Gastroesophageal sphincter (tissue), 4 donors: ENCODE measurements around the gene MRPS14. TPM values are rescaled to one million over a fixed set of nuclear protein-coding genes. Genes with fewer than 3 reads are reported as not detected.

Experiments
- ATAC-seq: fragments of 150-250 bp; one replicate; pipeline ENCODE4 v1.9.1; 2016; ENCODE audit warnings: mild to moderate bottlenecking, moderate library complexity
- H3K27ac ChIP-seq, 4 donors: fragments of 200-600 bp; sonication (generic) in 3 of 4; 1 replicate in 3 of 4; 2 replicates in 1 of 4; pipeline ENCODE4 v1.5.1; 2016 to 2019
- H3K27me3 ChIP-seq: fragments of 200-600 bp; sonication (generic); one replicate; pipeline ENCODE4 v1.5.1; 2019
- H3K36me3 ChIP-seq, 2 donors: fragments of 200-600 bp; sonication (generic); one replicate each; pipeline ENCODE4 v1.5.1; 2019; ENCODE audit warnings: control low read depth in 1 of 2
- H3K4me1 ChIP-seq, 3 donors: fragments of 200-600 bp; sonication (generic); 1 replicate in 2 of 3; 2 replicates in 1 of 3; pipeline ENCODE4 v1.5.1; 2016 to 2019; ENCODE audit warnings: control low read depth in 2 of 3
- H3K4me3 ChIP-seq, 2 donors: fragments of 200-600 bp; sonication (generic); one replicate each; pipeline ENCODE4 v1.5.1; 2019; ENCODE audit warnings: mild to moderate bottlenecking in 1 of 2, moderate library complexity in 1 of 2
- H3K9me3 ChIP-seq, 3 donors: fragments of 200-600 bp; sonication (generic); one replicate each; pipeline ENCODE4 v1.5.1; 2017 to 2019; ENCODE audit warnings: control low read depth in 2 of 3
- CTCF ChIP-seq, 4 experiments: fragments of 200-600 bp in 2 of 4; fragments of 450-650 bp in 2 of 4; sonication (generic) in 1 of 4; IDR thresholded peaks; one replicate each; pipeline ENCODE4 v1.5.1; 2017 to 2019; ENCODE audit warnings: antibody characterized with exemption in 4 of 4, mild to moderate bottlenecking in 2 of 4, moderate library complexity in 2 of 4
- EP300 ChIP-seq: sonication (generic); formaldehyde crosslinking; IDR thresholded peaks from one replicate; pipeline ENCODE4 v1.6.1; 2017; ENCODE audit warnings: antibody characterized with exemption, mild to moderate bottlenecking
- POLR2A ChIP-seq, 2 donors: fragments of 450-650 bp; IDR thresholded peaks; one replicate each; pipeline ENCODE4 v1.6.1; 2017; ENCODE audit warnings: antibody characterized with exemption in 2 of 2, mild to moderate bottlenecking in 2 of 2, moderate library complexity in 1 of 2
- POLR2AphosphoS5 ChIP-seq: sonication (generic); formaldehyde crosslinking; IDR thresholded peaks from one replicate; pipeline ENCODE4 v1.6.1; 2017; ENCODE audit warnings: antibody characterized with exemption
- WGBS, 2 donors: methylation state at CpG; one replicate each; pipeline ENCODE4 v1.1.5; 2018; ENCODE audit warnings: low coverage in 1 of 2; 5-methylcytosine and 5-hydroxymethylcytosine counted together
- total RNA-seq, 4 donors: library from RNA; depleted of rRNA; stranded (reverse); fragments of >200 nt; gene quantifications; one replicate each; pipeline ENCODE4 v1.1.0, GENCODE V29; 2016

The MRPS14 gene
- total RNA-seq, 4 donors from 2014 or later: 25.7 to 36.6 (median 28.2) TPM

DNA sequence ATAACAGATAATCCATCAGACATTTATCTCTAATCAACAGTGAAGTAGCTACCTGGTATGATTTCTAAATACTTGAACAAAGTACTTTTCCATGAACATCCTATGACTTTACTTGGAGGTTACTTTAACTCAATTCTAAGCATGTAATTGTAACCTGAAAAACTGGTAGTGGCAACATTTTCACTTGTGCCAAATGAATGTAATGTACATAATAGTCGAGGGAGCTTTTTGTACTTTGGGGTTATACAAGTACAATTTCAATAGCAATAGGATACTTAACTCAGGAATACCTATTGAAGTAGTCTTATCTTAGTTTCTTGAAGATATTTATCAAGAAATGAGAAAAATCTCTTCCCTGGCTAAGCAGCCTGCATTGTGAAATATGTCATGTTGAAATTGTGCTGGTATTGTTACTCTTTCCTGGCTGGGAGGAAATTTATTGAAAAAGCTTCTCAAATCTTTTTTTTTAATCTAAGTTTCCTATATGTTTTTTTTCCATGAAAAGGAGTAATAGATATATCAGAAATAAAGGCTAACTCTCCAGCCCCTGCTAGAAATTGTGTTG lies 57.1 kb downstream of the MRPS14 start:
- H3K27ac ChIP-seq: peak overlapping the region; percentile 51 to 73 (median 68)
- no peaks in the 10 kb centered on the region for H3K9me3 ChIP-seq
- no peak overlapping the region for H3K4me3 ChIP-seq
- H3K27me3 ChIP-seq: no peaks in the 10 kb centered on the region
- 8% methylated on average over 1 of the region's 1 CpG; no CpG with 5 or more reads in 1 of the 2 donors for WGBS, 2 donors
- ATAC-seq: peak; percentile 37
- no peak for TF ChIP-seq EP300
- TF ChIP-seq POLR2A (IDR thresholded peaks at IDR 0.05): no peak
- no peak for TF ChIP-seq POLR2AphosphoS5
- peaks cover 21 to 52% (median 24%) of the 10 kb centered on the region in 3 donors for H3K4me1 ChIP-seq
- peaks cover 0 to 12% of the 10 kb centered on the region in 2 donors for H3K36me3 ChIP-seq

DNA sequence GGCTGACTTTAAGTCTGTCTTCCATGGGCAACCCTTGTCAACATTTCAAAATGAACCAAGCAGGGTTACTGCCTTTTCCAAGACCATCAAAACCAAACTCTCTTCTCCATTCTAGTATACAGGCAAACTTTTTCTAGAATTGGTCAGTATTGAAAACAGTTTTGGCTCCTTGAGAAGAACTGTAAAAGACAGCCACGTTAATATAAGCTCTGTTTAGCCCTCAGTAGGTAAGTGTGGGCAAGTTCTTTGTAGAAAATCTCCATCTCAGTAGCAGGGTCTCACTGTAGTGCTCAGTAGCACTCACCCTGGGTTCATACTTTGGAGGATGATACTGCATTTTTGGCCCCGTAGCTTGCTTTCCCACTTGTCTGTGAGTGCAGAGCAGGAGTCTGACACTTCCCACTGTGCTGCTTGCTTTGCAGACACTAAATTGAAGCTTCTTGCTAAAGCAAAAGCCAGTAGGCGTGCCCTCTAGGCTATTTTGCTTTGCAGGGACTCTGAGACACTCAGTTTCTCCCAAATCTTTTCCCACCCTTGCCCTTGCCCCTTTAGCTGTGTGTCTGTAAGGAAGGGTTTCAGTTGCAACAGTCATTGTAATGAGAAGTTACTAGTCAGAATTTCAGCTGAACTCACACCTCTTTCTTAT lies 57.7 kb downstream of the MRPS14 start:
- peak; percentile 44 for ATAC-seq
- Histone ChIP-seq H3K4me3 (no peak overlapping the region), H3K36me3 (peaks cover 0 to 12% of the 10 kb centered on the region in 2 donors), H3K27me3 (no peaks in the 10 kb centered on the region), H3K4me1 (peaks cover 21 to 52% (median 24%) of the 10 kb centered on the region in 3 donors), H3K27ac (peak overlapping the region; percentile 51 to 73 (median 68)), H3K9me3 (no peaks in the 10 kb centered on the region)
- no peak for TF ChIP-seq EP300
- TF ChIP-seq POLR2A (IDR thresholded peaks at IDR 0.05): no peak
- no peak for TF ChIP-seq CTCF (IDR thresholded peaks at IDR 0.05)
- TF ChIP-seq POLR2AphosphoS5: no peak
- WGBS, 2 donors: 18 to 25% methylated on average over 2 of the region's 3 CpGs

DNA sequence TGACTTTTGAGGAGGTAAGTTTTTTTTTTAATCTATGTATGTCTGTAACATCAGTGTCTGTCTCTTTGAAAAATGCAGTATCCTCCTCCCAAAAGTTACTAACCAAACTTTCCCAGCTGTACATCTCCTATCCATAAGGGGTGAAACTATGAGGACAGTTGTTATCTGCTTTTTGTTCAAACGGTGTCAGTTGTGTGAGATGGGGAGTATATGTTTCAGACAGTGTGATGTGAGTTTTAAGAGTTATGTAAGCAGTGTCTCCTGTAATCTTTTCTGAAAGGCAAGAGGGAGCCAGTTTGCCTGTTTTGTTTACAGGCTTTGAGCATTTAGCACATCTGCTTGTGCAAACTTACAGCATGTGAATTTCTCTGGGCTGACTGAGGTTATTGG lies 58.3 kb downstream of the MRPS14 start:
- no peak overlapping the region for H3K4me3 ChIP-seq

GRCh38 chr1:174964261-174964971 lies 58.8 kb downstream of the MRPS14 start:
- H3K4me1 ChIP-seq: peaks cover 21 to 52% (median 24%) of the 10 kb centered on the region in 3 donors
- WGBS, 2 donors: 6 to 24% methylated on average over 5 to 6 of the region's 6 CpGs
- peaks cover 0 to 3% of the 10 kb centered on the region in 2 donors for H3K36me3 ChIP-seq
- H3K4me3 ChIP-seq: no peak overlapping the region
- no peak for TF ChIP-seq CTCF (IDR thresholded peaks at IDR 0.05)
- TF ChIP-seq POLR2A (IDR thresholded peaks at IDR 0.05): peak in 1 of 2 donors; percentile 14
- no peak for TF ChIP-seq POLR2AphosphoS5
- no peak for TF ChIP-seq EP300
- peak; percentile 44 for ATAC-seq
- H3K27me3 ChIP-seq: no peaks in the 10 kb centered on the region
- no peaks in the 10 kb centered on the region for H3K9me3 ChIP-seq
- H3K27ac ChIP-seq: peak overlapping the region; percentile 51 to 73 (median 68)

More for the DNA sequence above, 58.3 kb downstream of the MRPS14 start:
- Histone ChIP-seq H3K4me1 (peaks cover 21 to 52% (median 24%) of the 10 kb centered on the region in 3 donors), H3K36me3 (peaks cover 0 to 9% of the 10 kb centered on the region in 2 donors), H3K9me3 (no peaks in the 10 kb centered on the region), H3K27ac (peak overlapping the region; percentile 51 to 73 (median 68)), H3K27me3 (no peaks in the 10 kb centered on the region)
- no peak for TF ChIP-seq CTCF (IDR thresholded peaks at IDR 0.05)
- TF ChIP-seq POLR2AphosphoS5: no peak
- no peak for TF ChIP-seq POLR2A (IDR thresholded peaks at IDR 0.05)
- TF ChIP-seq EP300: no peak
- ATAC-seq: peak; percentile 26
- WGBS, 2 donors: 17 to 45% methylated on average over 1 of the region's 1 CpG

DNA sequence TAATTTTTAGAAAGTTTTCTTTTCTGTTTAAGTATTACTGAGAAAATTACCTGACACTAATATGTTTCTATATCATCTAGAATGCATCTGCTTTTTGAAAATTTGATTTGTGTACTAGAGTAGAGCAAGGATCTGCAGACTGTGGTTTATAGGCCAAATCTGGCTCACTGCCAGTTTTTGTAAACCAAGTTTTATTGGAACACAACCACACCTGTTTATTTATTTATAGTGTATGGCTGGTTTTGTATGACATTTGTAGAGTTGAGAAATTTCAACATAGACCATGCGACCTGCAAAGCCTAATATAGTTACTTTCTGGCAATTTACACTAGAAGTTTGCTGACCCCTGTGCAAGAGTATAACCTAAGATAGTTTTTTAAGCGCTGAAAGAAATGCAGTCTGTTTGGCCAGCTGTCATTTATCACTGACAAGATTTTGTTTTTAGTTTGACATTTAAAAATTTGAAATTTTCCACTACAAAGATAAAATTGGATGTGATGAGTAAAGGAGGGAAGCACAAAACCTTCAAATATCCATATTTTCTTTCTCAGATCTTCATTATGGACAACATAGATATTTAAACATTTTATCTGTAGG lies 59.6 kb downstream of the MRPS14 start:
- WGBS, 2 donors: 29 to 44% methylated on average over 2 of the region's 2 CpGs
- ATAC-seq: no peak
- Histone ChIP-seq H3K27ac (peak overlapping the region; percentile 51 to 73 (median 68)), H3K36me3 (no peaks in the 10 kb centered on the region), H3K4me1 (peaks cover 21 to 48% (median 24%) of the 10 kb centered on the region in 3 donors), H3K9me3 (no peaks in the 10 kb centered on the region), H3K4me3 (no peak overlapping the region), H3K27me3 (no peaks in the 10 kb centered on the region)
- no peak for TF ChIP-seq POLR2AphosphoS5
- TF ChIP-seq POLR2A (IDR thresholded peaks at IDR 0.05): no peak
- TF ChIP-seq EP300: no peak
- no peak for TF ChIP-seq CTCF (IDR thresholded peaks at IDR 0.05)
